ENCODE results near the gene MCM7.
A peak's percentile ranks its signal among the peaks of the same experiment; 100 is the strongest.
"Not testable (repeated sequence)": the region's sequence is repeated elsewhere in the genome, so short reads cannot be mapped to it uniquely, and the experiment has no call there.

Gene MCM7

GRCh38 chr7:100101016-100101862 is at the start of gene MCM7, which contains the start of gene AP4M1:
MCM7 (minus strand) TSS chr7:100101397; CDS start chr7:100101294, 103 bp downstream.
AP4M1 (plus strand) TSS chr7:100101643; CDS start chr7:100101715, 72 bp downstream.
- DNase-seq (ENCODE audit: low read depth in 2 of 2) = peak; percentile 96 to 98

GRCh38 chr7:100148559-100149328 is 47.5 kb upstream of the MCM7 start, which contains the start of gene LAMTOR4:
LAMTOR4 (plus strand) TSS chr7:100148918; CDS start chr7:100148973, 55 bp downstream.
- DNase-seq (ENCODE audit: low read depth in 2 of 2) = peak; percentile 90 to 98

- DNase-seq (ENCODE audit: low read depth in 2 of 2) = no peak
Observed at GRCh38 chr7:100148225-100148558, 47.0 kb upstream of the MCM7 start.

GRCh38 chr7:100147278-100147677 is 46.1 kb upstream of the MCM7 start:
- no peak for DNase-seq (ENCODE audit: low read depth in 2 of 2)

DNA sequence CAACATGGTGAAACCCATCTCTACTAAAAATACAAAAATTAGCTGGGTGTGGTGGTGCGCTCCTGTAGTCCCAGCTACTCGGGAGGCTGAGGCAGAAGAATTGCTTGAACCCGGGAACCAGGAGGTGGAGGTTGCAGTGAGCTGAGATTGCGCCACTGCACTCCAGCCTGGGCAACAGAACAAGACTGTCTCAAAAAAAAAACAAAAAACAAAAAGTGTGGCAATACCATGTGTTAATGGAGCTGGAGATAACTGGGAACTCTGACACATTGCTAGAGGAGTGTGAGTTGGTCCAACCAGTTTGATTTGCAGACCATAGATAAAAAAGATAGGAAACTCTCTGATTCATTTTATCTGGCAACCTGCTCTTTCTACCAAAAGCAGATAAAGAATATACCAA is 45.2 kb upstream of the MCM7 start:
- not testable (repeated sequence) for DNase-seq (ENCODE audit: low read depth in 2 of 2)

- DNase-seq (ENCODE audit: low read depth in 2 of 2) = no peak
Observed at GRCh38 chr7:100142461-100142860, 41.3 kb upstream of the MCM7 start.

DNA sequence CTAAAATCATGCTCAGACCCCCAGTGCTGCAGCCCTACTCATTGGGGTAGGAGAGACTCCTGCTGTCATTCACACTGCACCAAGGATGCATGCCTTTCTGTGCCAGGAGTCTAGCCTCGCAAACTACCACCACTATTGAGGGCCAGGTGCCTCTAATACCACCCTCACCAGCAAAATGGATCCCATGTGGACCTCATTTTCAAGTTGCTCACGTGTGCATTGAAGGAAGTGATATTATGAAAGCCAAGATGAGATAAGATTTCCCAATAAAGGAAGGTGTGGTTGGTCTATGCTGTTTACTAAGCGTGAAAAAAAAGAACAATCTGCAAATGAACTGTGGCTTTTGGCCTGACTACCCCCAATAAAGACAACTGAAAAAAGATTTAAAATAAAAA is 40.4 kb upstream of the MCM7 start:
- no peak for DNase-seq (ENCODE audit: low read depth in 2 of 2)

- no peak for DNase-seq (ENCODE audit: low read depth in 2 of 2)
Observed at GRCh38 chr7:100137851-100138760, 36.9 kb upstream of the MCM7 start.

DNA sequence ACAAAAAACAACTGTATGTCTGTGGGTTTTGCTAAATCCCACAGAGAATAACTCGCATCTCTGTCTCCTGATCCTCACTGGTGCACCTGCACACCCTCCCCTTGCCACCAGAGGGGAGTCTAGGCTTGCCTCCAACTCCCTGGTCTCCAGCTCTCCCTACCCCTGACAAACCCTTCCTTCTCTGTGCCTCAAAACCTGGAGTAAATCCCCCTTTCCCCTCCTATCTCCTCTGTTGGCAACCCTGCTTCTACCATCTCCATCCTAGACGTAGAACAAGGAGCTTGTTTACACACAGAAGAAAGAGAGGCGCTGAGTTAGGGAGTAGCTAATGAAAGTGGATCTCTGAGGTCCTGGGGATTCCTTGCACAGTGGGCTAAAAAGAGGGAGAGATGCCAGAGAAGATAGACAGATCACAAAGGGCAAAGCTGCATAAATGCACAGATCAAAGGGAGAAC is 31.5 kb upstream of the MCM7 start:
- peak; percentile 46 to 48 for DNase-seq (ENCODE audit: low read depth in 2 of 2)

- no peak for DNase-seq (ENCODE audit: low read depth in 2 of 2)
Observed at GRCh38 chr7:100132126-100132525, 30.9 kb upstream of the MCM7 start.

DNA sequence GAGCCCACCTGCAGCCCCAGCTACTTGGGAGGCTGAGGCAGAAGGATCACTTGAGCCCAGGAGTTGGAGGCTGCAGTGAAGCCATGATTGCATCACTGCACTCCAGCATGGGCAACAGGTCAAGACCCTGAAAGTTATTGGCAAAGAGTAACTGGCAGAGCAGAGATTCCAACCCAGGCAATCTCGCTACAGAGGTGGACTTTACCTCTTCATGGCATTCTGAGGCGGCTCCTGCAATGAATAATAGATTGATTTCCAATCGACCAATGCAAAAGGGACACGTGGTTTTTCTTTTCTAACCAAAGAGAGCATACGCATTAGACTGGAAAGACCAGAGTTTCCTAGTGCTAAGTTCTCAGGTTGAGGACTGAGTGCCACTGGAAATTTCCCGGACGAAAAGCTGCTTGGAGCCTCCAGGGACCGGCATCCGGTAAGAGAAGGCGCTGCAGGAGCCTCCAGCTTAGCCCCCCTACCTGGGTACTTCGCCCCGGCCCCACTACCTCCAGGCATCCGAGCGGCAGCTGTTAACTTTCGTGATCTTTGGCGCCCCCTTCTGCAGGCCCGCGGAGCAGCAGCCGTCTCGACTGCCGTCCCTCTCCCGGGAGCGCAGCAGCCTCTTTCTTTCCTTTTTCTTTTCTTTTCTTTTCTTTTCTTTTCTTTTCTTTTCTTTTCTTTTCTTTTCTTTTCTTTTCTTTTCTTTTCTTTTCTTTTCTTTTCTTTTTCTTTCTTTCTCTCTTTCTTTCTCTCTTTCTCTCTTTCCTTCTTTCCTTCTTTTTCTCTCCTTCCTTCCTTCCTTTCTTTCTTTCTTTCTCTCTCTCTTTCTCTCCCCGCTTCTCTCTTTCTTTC is 29.6 kb upstream of the MCM7 start:
- peak; percentile 79 to 87 for DNase-seq (ENCODE audit: low read depth in 2 of 2)

GRCh38 chr7:100130220-100130607 is 29.0 kb upstream of the MCM7 start:
- DNase-seq (ENCODE audit: low read depth in 2 of 2) = not testable (repeated sequence)

DNA sequence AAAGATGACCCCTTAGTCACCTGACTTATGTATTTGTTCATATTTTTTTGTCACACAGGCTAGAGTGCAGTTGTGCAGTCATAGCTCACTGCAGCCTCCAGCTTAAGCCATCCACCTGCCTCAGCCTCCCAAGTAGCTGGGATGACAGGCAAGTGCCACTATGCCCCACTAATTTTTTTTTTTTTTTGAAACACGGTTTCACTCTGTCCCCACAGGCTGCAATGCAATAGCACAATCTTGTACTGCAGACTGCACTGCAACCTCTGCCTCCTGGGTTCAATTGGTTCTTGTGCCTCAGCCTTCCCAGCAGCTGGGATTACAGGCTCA is 27.4 kb upstream of the MCM7 start:
- no peak for DNase-seq (ENCODE audit: low read depth in 2 of 2)

DNA sequence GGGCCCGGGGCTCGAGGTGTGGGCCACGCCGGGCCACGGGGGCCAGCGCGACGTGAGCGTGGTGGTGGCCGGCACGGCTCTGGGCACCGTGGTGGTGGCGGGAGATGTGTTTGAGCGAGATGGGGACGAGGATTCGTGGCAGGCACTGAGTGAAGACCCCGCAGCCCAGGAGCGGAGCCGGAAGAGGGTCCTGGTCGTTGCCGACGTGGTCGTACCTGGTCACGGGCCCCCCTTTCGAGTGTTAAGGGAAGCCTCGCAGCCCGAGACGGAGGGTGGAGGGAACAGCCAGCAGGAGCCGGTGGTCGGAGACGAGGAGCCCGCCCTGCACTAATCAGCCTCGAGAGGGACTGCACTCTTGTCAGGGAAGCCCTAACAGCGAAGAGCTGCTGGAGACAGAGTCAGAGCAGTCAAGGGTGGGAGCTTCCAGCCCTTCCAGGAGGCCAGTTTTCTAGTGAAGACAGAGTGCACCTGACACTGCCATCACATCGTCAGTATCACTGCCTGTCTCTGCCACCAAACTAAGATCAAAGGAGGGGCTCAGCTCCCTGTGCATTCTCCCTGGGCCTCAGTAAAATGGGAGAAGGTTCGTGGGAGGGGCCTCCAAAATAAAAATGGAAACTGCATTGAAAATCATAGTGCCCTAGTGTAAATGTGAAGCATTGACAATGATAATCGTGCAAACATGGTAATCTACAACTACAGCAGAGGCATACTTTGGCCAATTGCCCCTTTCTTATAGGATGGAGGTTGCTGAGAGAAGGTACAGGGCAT is 26.9 kb upstream of the MCM7 start:
- DNase-seq (ENCODE audit: low read depth in 2 of 2) = peak in 1 of 2 donors; percentile 22

- peak; percentile 87 to 88 for DNase-seq (ENCODE audit: low read depth in 2 of 2)
Observed at GRCh38 chr7:100126931-100127865, 26.0 kb upstream of the MCM7 start, which contains the start of gene MBLAC1. MBLAC1 (plus strand) TSS chr7:100126967; CDS start chr7:100127396, 429 bp downstream.

GRCh38 chr7:100126239-100126930 is 25.2 kb upstream of the MCM7 start:
- no peak for DNase-seq (ENCODE audit: low read depth in 2 of 2)

GRCh38 chr7:100124301-100125230 is 23.4 kb upstream of the MCM7 start:
- DNase-seq (ENCODE audit: low read depth in 2 of 2) = no peak

Data from stimulated activated CD4-positive, alpha-beta T cell treated with anti-CD3 and anti-CD28 coated beads, Interleukin-4, amount 100 ng/mL, for 48 hours (primary cell).